Left lung (tissue), 10 donors: ENCODE data around the gene DHRS3. TPM values are rescaled to one million over a fixed set of nuclear protein-coding genes. Genes with fewer than 3 reads are reported as not detected.
A peak's percentile ranks its signal among the peaks of the same experiment; 100 is the strongest.
"Not testable (repeated sequence)": the region's sequence is repeated elsewhere in the genome, so short reads cannot be mapped to it uniquely, and the experiment has no call there.

Experiments used
- ATAC-seq: fragments of 200-7000 bp; cut with Tn5 transposase; one replicate; pipeline ENCODE4 v1.9.1; 2020; ENCODE audit warnings: moderate library complexity
- DNase-seq, 4 donors: peaks; one replicate each; pipeline ENCODE4 v3.0.0-alpha.2; 2013 to 2020
- H3K27ac ChIP-seq, 2 donors: fragments of 200-600 bp; sonication (generic) in 1 of 2; one replicate each; pipeline versions ENCODE4 v1.5.0 to v1.8.0; 2020 to 2021
- H3K27me3 ChIP-seq, 2 donors: fragments of 200-600 bp; sonication (generic) in 1 of 2; one replicate each; pipeline versions ENCODE4 v1.5.0 to v1.8.0; 2020 to 2021
- H3K36me3 ChIP-seq, 2 donors: fragments of 200-600 bp; sonication (generic) in 1 of 2; one replicate each; pipeline versions ENCODE4 v1.5.0 to v1.8.0; 2020 to 2021
- H3K4me1 ChIP-seq, 2 donors: fragments of 200-600 bp; one replicate each; pipeline ENCODE4 v1.8.0; 2021
- H3K4me3 ChIP-seq, 2 donors: fragments of 200-600 bp; sonication (generic) in 1 of 2; one replicate each; pipeline versions ENCODE4 v1.5.0 to v1.8.0; 2020 to 2021; ENCODE audit warnings: mild to moderate bottlenecking in 1 of 2
- H3K9me3 ChIP-seq, 2 donors: fragments of 200-600 bp; sonication (generic) in 1 of 2; one replicate each; pipeline versions ENCODE4 v1.5.0 to v1.8.0; 2020 to 2021
- intact Hi-C, 2 donors: fragments of 100-400 bp; cut with DNase I; formaldehyde crosslinking; loops; one replicate each; pipeline versions ENCODE4 v1.11.2 to v1.14.2; 2022
- polyA plus RNA-seq, 6 donors: library from polyadenylated mRNA; unstranded; fragments of 120-200 nt; gene quantifications; one replicate each; pipeline ENCODE4 v1.2.1, GENCODE V29; 2013; ENCODE audit not compliant: insufficient read length in 6 of 6
- total RNA-seq, 2 donors: library from RNA; stranded (reverse); fragmentation: NEBNext Ultra II Directional; extraction: Animal tissue kit (Norgen Biotek cat#: 25700); gene quantifications; one replicate each; pipeline ENCODE4 v1.2.1, GENCODE V29; 2021
- TF ChIP-seq, protein P1 (sequence below), 2 donors: fragments of 200-600 bp; sonication (generic) in 1 of 2; IDR thresholded peaks; one replicate each; pipeline versions ENCODE4 v1.5.0 to v1.8.0; 2021; ENCODE audit warnings: antibody characterized with exemption in 2 of 2
- donor health status: DM: no; HTN: yes; CAD: no.
- donor health status: DM: no; HTN: no; CAD: no.

DHRS3 gene
- total and polyA plus RNA-seq, 8 donors = 37.3 to 120 (median 43.7) TPM

GRCh38 chr1:12654657-12655056, 36.6 kb upstream of the DHRS3 start:
- peaks cover 4 to 5% of the 10 kb centered on the region in 2 donors for H3K4me1 ChIP-seq
- no peak overlapping the region for H3K27ac ChIP-seq
- TF ChIP-seq, protein P1, sequence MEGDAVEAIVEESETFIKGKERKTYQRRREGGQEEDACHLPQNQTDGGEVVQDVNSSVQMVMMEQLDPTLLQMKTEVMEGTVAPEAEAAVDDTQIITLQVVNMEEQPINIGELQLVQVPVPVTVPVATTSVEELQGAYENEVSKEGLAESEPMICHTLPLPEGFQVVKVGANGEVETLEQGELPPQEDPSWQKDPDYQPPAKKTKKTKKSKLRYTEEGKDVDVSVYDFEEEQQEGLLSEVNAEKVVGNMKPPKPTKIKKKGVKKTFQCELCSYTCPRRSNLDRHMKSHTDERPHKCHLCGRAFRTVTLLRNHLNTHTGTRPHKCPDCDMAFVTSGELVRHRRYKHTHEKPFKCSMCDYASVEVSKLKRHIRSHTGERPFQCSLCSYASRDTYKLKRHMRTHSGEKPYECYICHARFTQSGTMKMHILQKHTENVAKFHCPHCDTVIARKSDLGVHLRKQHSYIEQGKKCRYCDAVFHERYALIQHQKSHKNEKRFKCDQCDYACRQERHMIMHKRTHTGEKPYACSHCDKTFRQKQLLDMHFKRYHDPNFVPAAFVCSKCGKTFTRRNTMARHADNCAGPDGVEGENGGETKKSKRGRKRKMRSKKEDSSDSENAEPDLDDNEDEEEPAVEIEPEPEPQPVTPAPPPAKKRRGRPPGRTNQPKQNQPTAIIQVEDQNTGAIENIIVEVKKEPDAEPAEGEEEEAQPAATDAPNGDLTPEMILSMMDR (IDR thresholded peaks at IDR 0.05) = no peak
- no peak overlapping the region for H3K4me3 ChIP-seq
- H3K27me3 ChIP-seq = no peaks in the 10 kb centered on the region
- ATAC-seq (no peak), DNase-seq (no peak)
- H3K9me3 ChIP-seq = no peaks in the 10 kb centered on the region
- H3K36me3 ChIP-seq = no peaks in the 10 kb centered on the region
- intact Hi-C loops = loop anchor here in 1 of 2 donors (5.0 kb wide), 1 partner anchor 342 kb away; no protein-coding TSS in a partner anchor

DNA sequence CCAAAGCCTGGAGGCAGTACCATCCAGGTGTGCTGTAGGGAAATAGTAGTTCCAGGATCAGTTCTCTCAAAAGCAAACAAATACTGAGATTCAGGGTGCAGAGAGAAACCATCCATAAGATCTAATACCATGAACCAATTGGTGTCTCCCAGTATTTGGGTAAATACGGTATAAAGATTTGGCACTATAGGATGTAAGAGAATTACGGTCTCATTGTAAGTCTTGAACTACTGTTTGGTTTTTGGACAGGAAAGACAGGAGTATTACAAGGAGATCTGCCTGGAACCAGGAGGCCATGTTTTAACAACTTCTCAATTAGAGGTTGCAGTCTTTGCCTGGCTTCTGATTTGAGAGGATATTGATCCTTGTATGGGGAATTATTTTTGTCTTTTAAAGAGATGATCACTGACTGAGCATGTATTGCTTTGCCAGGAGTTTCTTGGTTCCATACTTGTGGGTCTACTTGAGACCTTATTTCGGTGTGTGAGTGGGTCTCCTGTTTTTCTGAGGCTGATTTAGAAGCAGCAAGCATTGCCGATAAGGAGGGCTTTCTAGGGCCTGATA, 36.1 kb upstream of the DHRS3 start:
- DNase-seq = no peak
- intact Hi-C loops = no loop called here
- no peaks in the 10 kb centered on the region for H3K36me3 ChIP-seq
- no peak overlapping the region for H3K4me3 ChIP-seq
- TF ChIP-seq, protein P1 (IDR thresholded peaks at IDR 0.05) = no peak
- H3K27me3 ChIP-seq = no peaks in the 10 kb centered on the region
- no peak overlapping the region for H3K27ac ChIP-seq
- H3K9me3 ChIP-seq = no peaks in the 10 kb centered on the region
- no peak for ATAC-seq
- peaks cover 4 to 5% of the 10 kb centered on the region in 2 donors for H3K4me1 ChIP-seq

GRCh38 chr1:12649971-12650421, 32.0 kb upstream of the DHRS3 start:
- intact Hi-C loops = no loop called here
- peaks cover 0 to 4% of the 10 kb centered on the region in 2 donors for H3K4me1 ChIP-seq
- peak in 2 of 4 donors; percentile 28 to 30 for DNase-seq
- no peaks in the 10 kb centered on the region for H3K9me3 ChIP-seq
- no peaks in the 10 kb centered on the region for H3K27me3 ChIP-seq
- no peaks in the 10 kb centered on the region for H3K36me3 ChIP-seq
- no peak overlapping the region for H3K27ac ChIP-seq
- TF ChIP-seq, protein P1 (IDR thresholded peaks at IDR 0.05) = no peak
- peak; percentile 69 for ATAC-seq
- no peak overlapping the region for H3K4me3 ChIP-seq

GRCh38 chr1:12648741-12649140, 30.7 kb upstream of the DHRS3 start:
- H3K36me3 ChIP-seq = no peaks in the 10 kb centered on the region
- TF ChIP-seq, protein P1 (IDR thresholded peaks at IDR 0.05) = no peak
- intact Hi-C loops = no loop called here
- no peaks in the 10 kb centered on the region for H3K9me3 ChIP-seq
- H3K4me1 ChIP-seq = peaks cover 0 to 4% of the 10 kb centered on the region in 2 donors
- DNase-seq (no peak), ATAC-seq (no peak)
- no peak overlapping the region for H3K27ac ChIP-seq
- H3K27me3 ChIP-seq = no peaks in the 10 kb centered on the region
- H3K4me3 ChIP-seq = no peak overlapping the region

GRCh38 chr1:12645401-12645800, 27.4 kb upstream of the DHRS3 start:
- intact Hi-C loops, H3K4me3 ChIP-seq, H3K36me3 ChIP-seq, ATAC-seq, H3K4me1 ChIP-seq, H3K27me3 ChIP-seq, H3K27ac ChIP-seq, DNase-seq: not testable (repeated sequence)
- H3K9me3 ChIP-seq = peaks cover 2 to 14% of the 10 kb centered on the region in 2 donors

GRCh38 chr1:12644829-12645228, 26.8 kb upstream of the DHRS3 start:
- no peak overlapping the region for H3K27ac ChIP-seq
- H3K4me1 ChIP-seq = no peaks in the 10 kb centered on the region
- H3K9me3 ChIP-seq = peaks cover 4 to 19% of the 10 kb centered on the region in 2 donors
- intact Hi-C loops = no loop called here
- no peaks in the 10 kb centered on the region for H3K27me3 ChIP-seq
- no peak overlapping the region for H3K4me3 ChIP-seq
- TF ChIP-seq, protein P1 (IDR thresholded peaks at IDR 0.05) = no peak
- DNase-seq = no peak
- ATAC-seq = no peak
- no peaks in the 10 kb centered on the region for H3K36me3 ChIP-seq
